ENCODE results near the gene STOM.

STOM gene

DNA sequence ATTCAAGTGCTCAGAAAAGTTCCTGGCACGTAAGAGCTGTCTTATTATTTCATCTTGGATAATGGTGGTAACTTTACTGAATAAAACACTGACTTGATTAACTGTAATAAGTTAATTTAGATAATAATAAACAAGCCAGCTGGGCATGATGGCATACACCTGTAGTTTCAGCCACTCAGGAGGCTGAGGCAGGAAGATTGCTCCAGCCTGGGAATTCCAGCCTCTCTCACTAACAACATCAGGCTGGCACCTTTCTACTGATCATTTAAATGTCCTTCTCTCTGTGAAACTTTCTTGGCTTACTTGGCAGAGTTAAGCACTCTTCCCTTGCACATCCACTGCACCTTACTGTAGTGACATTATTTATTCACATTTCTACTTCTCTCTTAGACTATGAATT, 20.0 kb downstream of the STOM start:
- no peak for DNase-seq (ENCODE audit: low read depth, low spot score)
- in situ Hi-C loops (cut with HindIII; ENCODE audit: low sequenced_read_pairs) = no loop called here
- H3K4me3 ChIP-seq (ENCODE audit: low read depth, low read length) = no peak overlapping the region
- TF ChIP-seq, protein P1, sequence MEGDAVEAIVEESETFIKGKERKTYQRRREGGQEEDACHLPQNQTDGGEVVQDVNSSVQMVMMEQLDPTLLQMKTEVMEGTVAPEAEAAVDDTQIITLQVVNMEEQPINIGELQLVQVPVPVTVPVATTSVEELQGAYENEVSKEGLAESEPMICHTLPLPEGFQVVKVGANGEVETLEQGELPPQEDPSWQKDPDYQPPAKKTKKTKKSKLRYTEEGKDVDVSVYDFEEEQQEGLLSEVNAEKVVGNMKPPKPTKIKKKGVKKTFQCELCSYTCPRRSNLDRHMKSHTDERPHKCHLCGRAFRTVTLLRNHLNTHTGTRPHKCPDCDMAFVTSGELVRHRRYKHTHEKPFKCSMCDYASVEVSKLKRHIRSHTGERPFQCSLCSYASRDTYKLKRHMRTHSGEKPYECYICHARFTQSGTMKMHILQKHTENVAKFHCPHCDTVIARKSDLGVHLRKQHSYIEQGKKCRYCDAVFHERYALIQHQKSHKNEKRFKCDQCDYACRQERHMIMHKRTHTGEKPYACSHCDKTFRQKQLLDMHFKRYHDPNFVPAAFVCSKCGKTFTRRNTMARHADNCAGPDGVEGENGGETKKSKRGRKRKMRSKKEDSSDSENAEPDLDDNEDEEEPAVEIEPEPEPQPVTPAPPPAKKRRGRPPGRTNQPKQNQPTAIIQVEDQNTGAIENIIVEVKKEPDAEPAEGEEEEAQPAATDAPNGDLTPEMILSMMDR (IDR thresholded peaks at IDR 0.05; ENCODE audit: low read depth, low read length) = no peak

DNA sequence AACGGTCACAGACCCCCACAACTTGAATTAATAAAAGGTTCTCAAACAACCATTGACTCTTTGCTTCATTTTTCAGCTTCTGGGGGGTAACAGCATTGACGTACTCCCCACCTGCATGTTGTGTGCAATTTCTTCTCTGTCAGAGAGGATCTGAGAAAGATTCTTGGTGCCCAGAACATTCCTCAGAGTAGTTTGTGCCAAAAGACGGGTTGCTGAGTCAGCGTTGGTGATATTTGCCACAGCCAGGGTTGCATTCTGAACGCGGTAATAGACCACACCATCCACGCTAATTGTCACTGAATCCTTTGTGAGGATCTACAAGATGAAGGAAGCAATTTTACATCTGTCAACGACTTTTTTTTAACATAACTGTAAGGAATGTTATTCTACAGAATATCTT, 21.0 kb downstream of the STOM start:
- H3K4me3 ChIP-seq (ENCODE audit: low read depth, low read length) = no peak overlapping the region
- in situ Hi-C loops (cut with HindIII; ENCODE audit: low sequenced_read_pairs) = no loop called here
- peak; percentile 31 for DNase-seq (ENCODE audit: low read depth, low spot score)
- TF ChIP-seq, protein P1 (IDR thresholded peaks at IDR 0.05; ENCODE audit: low read depth, low read length) = no peak

DNA sequence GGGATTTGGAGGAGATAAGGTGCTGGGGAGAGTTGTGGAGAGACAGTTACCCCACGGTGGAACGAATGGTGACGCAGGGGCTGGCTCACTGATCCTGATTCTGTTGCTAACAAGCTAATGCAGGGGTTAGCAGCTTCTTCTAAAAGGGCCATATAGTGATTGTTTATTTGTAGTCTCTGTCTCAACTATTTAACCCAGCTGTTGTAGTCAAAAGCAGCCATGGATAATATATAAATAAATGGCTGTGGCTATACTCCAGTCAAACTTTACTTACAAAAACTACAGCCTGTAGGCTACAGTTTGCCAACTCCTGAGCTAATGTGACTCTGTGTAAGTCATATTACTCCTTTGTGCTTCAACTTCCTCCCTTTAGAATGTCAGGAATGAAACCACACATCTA, 21.8 kb downstream of the STOM start:
- TF ChIP-seq, protein P1 (IDR thresholded peaks at IDR 0.05; ENCODE audit: low read depth, low read length) = no peak

DNA sequence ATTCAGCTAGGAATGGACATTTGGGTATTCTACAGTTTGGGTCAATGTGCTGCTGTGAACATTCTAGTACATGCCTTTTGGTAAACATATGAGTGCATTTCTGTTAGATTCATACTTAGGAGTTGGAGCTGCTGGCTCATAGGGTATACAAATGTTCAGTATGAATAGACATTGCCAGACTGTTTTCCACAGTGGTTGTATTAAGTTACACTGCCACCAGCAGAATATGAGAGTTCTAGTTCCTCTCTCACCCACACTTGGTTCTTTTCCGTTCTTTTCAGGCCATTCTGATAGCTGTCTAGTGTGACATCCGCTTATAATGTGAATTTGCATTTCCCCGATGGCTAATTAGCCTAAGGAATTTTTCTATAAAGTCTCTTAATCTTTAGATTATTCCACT, 25.0 kb downstream of the STOM start:
- H3K4me3 ChIP-seq (ENCODE audit: low read depth, low read length) = no peak overlapping the region
- DNase-seq (ENCODE audit: low read depth, low spot score) = no peak
- TF ChIP-seq, protein P1 (IDR thresholded peaks at IDR 0.05; ENCODE audit: low read depth, low read length) = no peak
- in situ Hi-C loops (cut with HindIII; ENCODE audit: low sequenced_read_pairs) = no loop called here

More for the DNA sequence above, 21.8 kb downstream of the STOM start:
- no peak for DNase-seq (ENCODE audit: low read depth, low spot score)
- in situ Hi-C loops (cut with HindIII; ENCODE audit: low sequenced_read_pairs) = no loop called here
- no peak overlapping the region for H3K4me3 ChIP-seq (ENCODE audit: low read depth, low read length)

DNA sequence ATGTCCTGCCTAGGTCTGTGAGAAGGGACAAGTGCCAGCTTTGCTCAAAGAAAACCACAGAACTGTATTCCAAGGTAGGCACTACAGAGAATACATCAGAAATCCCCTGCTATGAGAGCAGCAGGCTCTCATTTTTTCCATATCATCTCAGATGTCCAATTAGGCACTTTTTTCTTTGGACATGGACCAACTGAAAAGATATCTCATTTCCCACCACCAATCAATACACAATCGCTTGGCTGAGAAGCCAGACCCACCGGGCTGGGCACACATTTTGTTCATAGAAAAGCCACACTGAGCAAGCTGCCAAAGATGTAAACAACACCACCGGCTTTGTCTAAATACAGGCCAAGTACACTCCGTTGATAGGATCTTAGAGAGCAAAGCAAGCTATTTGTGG, 25.9 kb downstream of the STOM start:
- no peak overlapping the region for H3K4me3 ChIP-seq (ENCODE audit: low read depth, low read length)
- in situ Hi-C loops (cut with HindIII; ENCODE audit: low sequenced_read_pairs) = no loop called here
- TF ChIP-seq, protein P1 (IDR thresholded peaks at IDR 0.05; ENCODE audit: low read depth, low read length) = no peak
- no peak for DNase-seq (ENCODE audit: low read depth, low spot score)

DNA sequence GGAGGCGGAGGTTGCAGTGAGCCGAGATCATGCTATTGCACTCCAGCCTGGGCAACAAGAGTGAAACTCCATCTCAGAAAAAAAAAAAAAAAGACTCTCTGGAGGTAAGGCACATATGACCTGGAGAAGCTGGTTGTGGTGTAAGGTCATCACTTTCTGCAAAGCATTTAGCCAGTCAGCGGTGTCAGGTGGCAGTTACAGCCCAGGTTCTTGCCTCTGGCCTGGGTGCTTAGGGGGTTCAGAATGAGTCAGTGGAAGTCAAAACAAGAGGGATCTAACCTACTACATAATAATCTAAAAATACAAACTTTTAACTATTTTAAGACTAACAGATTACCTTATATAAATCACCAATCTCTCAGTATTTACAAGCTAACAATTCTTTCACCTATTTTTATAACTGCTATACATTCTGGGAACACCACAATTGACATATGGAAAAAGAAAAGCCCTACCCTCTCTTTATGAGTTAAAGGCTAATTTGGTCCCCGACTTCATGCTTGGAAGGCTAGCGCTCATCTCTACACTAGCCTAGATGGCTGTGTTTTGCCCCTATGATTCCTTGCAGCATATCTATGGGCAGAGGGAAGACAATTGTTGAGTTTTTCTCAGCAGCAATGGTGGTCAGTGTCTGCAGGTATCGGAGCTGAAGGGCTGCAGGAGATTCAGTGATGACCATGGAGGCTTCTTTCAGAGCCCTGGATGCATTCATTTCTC, 29.2 kb downstream of the STOM start:
- in situ Hi-C loops (cut with HindIII; ENCODE audit: low sequenced_read_pairs) = no loop called here
- no peak for DNase-seq (ENCODE audit: low read depth, low spot score)
- no peak overlapping the region for H3K4me3 ChIP-seq (ENCODE audit: low read depth, low read length)
- TF ChIP-seq, protein P1 (IDR thresholded peaks at IDR 0.05; ENCODE audit: low read depth, low read length) = no peak

All from astrocyte of the spinal cord (primary cell).